Activated CD4-positive, CD25-positive, alpha-beta regulatory T cell treated with anti-CD3 and anti-CD28 coated beads, Interleukin-2, amount 50 U/mL, for 72 hours (primary cell): ENCODE results near the gene GPR27.

Source experiments
- DNase-seq: peaks from one replicate; pipeline ENCODE4 v3.0.0; 2021

The GPR27 gene

DNA sequence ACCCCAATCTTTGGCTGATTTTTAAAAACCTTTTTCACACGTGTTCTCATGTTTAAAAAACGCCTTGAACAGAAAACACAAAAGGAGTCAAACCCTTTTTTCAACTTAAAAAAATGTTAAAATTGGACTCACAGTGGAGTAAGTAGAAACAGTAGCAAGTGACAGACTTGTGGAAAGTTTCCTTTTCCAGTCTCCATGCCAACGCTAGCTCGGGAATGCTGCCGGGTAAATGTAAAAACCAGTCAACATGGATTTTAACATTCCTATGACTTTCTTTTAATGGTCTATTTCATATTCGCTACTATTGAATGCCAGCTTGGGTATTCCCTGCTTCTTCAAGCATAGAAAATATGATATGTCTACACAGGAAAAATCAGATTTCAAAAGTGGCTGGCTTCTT, 32.9 kb downstream of the GPR27 start:
- DNase-seq = no peak

DNA sequence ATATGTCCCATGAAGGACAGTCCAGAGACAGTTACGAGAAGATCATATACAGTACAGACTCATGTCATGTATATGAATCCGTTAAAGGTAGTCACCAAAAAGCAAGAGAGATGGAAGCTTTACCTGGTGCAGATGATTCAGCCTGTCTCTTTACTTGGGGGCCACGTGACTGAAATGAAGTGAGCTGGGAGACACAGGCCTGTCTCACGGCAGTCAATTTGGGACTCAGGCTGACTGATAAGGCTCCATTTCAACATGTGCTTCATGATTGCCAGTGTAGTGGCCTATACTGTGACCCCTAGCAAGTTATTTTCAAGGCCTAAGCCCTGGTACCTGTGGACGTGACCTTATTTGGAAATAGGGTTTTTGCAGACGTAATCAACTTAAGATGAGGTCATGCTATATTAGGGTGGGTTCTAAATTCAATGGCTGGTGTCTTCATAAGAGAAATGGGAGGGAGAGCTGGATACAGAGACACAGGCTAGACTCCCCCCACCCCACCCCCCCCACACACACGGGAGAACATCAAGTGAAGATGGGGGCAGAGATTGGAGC, 34.3 kb downstream of the GPR27 start:
- no peak for DNase-seq

DNA sequence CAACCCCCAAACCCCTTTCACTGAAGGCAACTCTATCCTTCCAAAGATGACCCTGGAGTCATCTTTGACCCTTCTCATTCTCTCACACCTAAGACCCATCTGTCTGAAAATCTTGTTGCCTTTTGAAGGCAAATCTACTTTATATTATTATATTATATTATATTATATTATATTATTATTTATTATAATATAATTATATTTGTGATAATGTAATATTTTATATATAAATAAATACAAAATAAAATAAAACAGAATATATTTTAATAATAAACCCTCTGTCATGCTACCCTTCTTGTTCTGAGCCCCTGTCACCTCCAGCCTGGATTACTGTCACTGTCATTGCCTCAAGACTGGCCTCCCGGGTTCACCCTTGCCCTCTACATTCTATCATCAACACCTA, 36.3 kb downstream of the GPR27 start:
- DNase-seq = no peak

DNA sequence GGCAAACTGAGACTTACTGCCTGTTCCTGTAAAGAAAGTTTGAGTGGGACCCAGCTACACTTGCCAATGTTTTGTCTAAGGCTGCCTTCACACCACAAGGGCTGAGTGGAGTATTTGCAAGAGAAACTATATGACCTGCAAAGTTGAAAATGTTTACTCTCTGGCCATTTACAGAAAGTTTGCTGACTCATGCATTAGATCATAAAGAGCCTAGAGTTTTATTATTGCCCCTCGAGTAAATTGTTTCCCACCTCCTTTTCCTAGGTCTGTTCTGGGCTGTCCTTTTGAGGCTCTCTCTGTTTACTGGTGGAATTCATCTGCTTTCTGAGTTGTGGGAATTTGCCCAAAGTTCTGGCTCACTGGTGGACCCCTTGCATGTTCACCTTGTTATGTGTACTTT, 38.0 kb downstream of the GPR27 start:
- DNase-seq = no peak

DNA sequence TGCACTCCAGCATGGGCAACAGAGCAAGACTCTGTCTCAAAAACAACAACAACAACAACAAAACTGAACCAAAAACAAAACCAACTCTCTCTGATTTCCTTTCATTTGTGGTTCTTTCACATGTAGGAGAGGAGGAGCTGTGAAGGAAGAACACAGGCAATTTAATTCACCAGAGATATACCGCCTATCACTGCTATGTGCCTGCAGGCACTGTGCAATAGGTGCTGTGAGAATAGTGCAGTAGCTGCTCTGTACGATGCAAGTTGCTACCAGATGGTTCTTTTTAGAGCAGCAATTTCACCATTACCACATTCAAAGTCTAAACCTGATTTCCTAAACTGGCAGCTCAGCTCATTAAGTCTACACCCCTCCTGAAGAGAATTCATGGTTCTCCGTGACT, 42.6 kb downstream of the GPR27 start:
- DNase-seq = no peak

DNA sequence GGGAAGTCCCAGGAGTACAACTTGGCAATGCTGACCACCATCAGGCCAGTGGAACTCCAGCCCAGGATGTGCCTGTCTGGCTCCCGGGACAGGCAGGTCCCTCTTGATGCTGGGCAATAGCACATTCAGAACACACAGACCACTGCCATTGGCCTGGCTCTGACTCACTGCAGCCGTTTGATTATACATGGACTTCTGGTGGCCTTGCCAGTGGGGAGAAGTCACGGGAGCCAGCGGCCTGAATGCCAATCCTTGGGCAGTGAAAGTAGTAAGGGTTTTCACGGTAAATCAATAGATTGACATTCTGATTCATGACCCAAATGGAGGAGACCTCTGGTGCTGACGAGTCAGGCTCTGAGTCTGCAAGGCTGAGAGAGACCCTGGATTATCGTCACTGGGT, 43.8 kb downstream of the GPR27 start:
- DNase-seq = no peak

DNA sequence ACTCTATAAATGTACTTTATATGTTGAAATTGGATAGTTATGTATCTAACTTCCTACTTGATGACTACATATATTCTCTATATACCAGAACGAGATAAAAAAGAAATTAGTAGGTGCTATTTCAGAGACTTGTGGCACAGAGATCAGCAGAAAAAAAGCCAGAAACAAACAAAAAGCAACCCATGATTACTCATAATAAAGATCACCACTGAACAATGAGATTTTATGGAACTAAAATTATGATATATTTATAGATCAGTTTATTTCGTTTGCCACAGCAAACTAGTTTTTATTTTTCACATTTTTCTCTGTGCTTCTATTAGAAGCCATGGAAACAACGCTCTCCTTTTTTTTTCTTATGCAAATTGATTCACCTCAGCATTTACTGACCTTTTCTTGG, 46.4 kb downstream of the GPR27 start:
- DNase-seq = no peak

DNA sequence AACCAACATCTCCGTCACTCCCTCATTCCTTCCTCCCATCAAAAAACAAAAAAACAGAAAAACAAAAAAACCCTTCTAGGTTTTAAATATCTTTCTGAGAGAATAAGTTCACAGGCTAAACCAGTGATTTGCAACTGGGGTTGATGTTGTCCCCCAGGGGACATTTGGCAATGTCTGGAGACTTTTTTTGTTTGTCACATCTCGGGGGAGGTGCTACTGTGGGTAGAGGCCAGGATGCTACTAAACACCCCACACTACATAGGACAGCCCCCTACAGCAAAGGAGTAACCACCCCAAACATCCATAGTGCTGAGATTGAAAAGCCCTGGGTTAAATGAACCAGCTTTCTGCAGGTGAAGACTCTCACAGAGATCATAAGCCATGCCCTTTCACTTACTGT, 48.3 kb downstream of the GPR27 start:
- no peak for DNase-seq

DNA sequence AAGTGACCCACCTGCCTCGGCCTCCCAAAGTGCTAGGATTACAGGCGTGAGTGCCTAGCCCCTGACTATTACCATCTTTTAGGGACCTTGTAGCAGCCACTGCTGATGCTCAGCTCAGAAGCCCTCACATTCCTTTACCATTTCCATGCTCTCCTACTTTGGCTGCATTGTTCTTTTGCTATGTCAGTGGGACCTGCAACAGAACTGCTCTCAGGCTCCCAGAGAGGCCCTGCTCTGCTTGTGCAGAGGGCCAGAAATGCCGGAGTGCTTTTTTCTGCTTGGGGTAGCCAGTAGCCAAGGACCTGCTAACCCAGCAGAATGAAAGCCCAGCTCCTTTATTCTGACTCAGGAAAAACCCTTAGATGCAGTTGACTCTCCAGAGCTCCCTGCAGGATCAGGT, 49.6 kb downstream of the GPR27 start:
- DNase-seq = no peak

DNA sequence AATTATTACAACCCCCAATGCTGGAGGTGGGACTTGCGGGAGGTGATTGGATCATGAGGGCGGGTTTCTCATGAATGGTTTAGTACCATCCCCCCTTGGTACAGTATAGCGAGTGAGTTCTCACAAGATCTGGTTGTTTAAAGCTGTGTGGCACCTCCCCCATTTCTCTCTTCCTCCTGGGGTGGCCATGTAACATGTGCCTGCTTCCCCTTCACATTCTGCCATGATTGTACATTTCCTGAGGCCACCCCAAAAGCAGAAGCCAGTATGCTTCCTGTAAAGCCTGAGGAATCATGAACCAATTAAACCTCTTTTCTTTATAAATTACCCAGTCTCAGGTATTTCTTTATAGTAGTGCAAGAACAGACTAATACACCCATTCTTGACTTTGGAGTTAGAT, 51.5 kb downstream of the GPR27 start:
- no peak for DNase-seq

DNA sequence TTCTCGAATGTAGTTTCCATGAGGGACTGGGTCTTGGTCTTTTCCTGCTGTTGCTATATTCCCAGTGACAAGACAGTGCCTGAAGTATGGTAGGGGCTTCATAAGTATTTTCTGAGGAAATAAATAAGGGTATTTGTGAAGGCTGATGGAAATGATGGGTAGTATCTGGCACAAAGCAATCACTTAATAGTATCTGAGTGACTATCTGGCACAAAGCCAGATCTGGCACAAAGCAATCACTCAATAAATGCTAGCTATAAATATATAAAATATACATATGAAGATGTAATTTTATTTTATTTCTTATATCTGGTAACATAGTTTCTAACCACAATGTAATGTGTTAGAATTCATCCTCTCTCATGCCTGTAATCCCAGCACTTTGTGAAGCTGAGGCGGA, 52.0 kb downstream of the GPR27 start:
- no peak for DNase-seq
